GM23338 (cell line): ENCODE results near the gene CCT5. TPM values are rescaled to one million over a fixed set of nuclear protein-coding genes. Genes with fewer than 3 reads are reported as not detected.

ENCODE experiments used
- ATAC-seq: fragments of 200-7000 bp; cut with Tn5 transposase; 3 replicates; pipeline ENCODE4 v1.9.1; 2020
- DNase-seq: peaks from one replicate; pipeline ENCODE4 v3.0.0-alpha.2; 2015; ENCODE audit warnings: low spot score
- H2AFZ ChIP-seq: fragments of 200-600 bp; sonication (generic); 2 replicates; pipeline ENCODE4 v1.8.0; 2016; ENCODE audit warnings: antibody characterized with exemption, mild to moderate bottlenecking, moderate library complexity
- H3F3A ChIP-seq: fragments of 200-600 bp; sonication (generic); replicated peaks from 2 replicates; pipeline ENCODE4 v1.8.0; 2017; ENCODE audit warnings: antibody characterized with exemption, mixed run types, low read depth
- H3K27ac ChIP-seq: fragments of 200-600 bp; sonication (generic); 2 replicates; pipeline ENCODE4 v1.6.1; 2016; ENCODE audit warnings: low read depth
- H3K27me3 ChIP-seq: fragments of 200-600 bp; sonication (generic); 2 replicates; pipeline ENCODE4 v1.8.0; 2016; ENCODE audit warnings: mild to moderate bottlenecking, mixed run types, moderate library complexity; ENCODE audit not compliant: insufficient read depth
- H3K36me3 ChIP-seq: fragments of 200-600 bp; sonication (generic); 2 replicates; pipeline ENCODE4 v1.8.0; 2016; ENCODE audit warnings: mild to moderate bottlenecking; ENCODE audit not compliant: insufficient read depth
- H3K4me1 ChIP-seq: fragments of 200-600 bp; sonication (generic); 2 replicates; pipeline ENCODE4 v1.8.0; 2016; ENCODE audit warnings: mild to moderate bottlenecking, moderate library complexity; ENCODE audit not compliant: insufficient read depth
- H3K4me2 ChIP-seq: fragments of 200-600 bp; sonication (generic); 2 replicates; pipeline ENCODE4 v1.7.1; 2017; ENCODE audit warnings: mixed run types
- H3K4me3 ChIP-seq: fragments of 200-600 bp; sonication (generic); 2 replicates; pipeline ENCODE4 v1.6.1; 2016; ENCODE audit warnings: mixed run types
- H3K79me2 ChIP-seq: fragments of 200-600 bp; sonication (generic); replicated peaks from 2 replicates; pipeline ENCODE4 v1.8.0; 2017; ENCODE audit warnings: mild to moderate bottlenecking; ENCODE audit not compliant: insufficient read depth
- H3K9me2 ChIP-seq: fragments of 200-600 bp; sonication (generic); 2 replicates; pipeline ENCODE4 v1.8.0; 2017; ENCODE audit not compliant: insufficient read depth
- H4K20me1 ChIP-seq: fragments of 200-600 bp; sonication (generic); replicated peaks from 2 replicates; pipeline ENCODE4 v1.8.0; 2017; ENCODE audit warnings: mild to moderate bottlenecking; ENCODE audit not compliant: insufficient read depth
- H3K27ac Mint-ChIP-seq: 2 replicates; pipeline ENCODE4 v1.8.0; 2020; ENCODE audit warnings: inconsistent platforms, mild to moderate bottlenecking, moderate library complexity, mixed read lengths
- H3K27me3 Mint-ChIP-seq: 3 replicates; pipeline ENCODE4 v1.8.0; 2022; ENCODE audit warnings: low read depth, mild to moderate bottlenecking, moderate library complexity, mixed read lengths, inconsistent platforms; ENCODE audit not compliant: insufficient read depth, poor library complexity
- H3K36me3 Mint-ChIP-seq: 3 replicates; pipeline ENCODE4 v1.8.0; 2021; ENCODE audit warnings: low read depth, mild to moderate bottlenecking, inconsistent platforms, moderate library complexity, mixed read lengths
- H3K4me1 Mint-ChIP-seq: 3 replicates; pipeline ENCODE4 v1.8.0; 2020; ENCODE audit warnings: mild to moderate bottlenecking, inconsistent platforms, mixed read lengths
- H3K4me3 Mint-ChIP-seq: 3 replicates; pipeline ENCODE4 v1.8.0; 2021; ENCODE audit warnings: moderate library complexity, mild to moderate bottlenecking, inconsistent platforms, mixed read lengths
- H3K9me3 Mint-ChIP-seq: 3 replicates; pipeline ENCODE4 v1.8.0; 2020; ENCODE audit warnings: moderate library complexity, mild to moderate bottlenecking, inconsistent platforms, mixed read lengths
- CREB1 ChIP-seq: fragments of 250-450 bp; sonication (Bioruptor Pico); IDR thresholded peaks from 2 replicates; pipeline ENCODE4 v1.5.0; 2020; ENCODE audit warnings: low read depth, mild to moderate bottlenecking, moderate library complexity
- EZH2phosphoT487 ChIP-seq: fragments of 200-600 bp; sonication (generic); IDR thresholded peaks from one replicate; pipeline ENCODE4 v1.8.1; 2018; ENCODE audit warnings: antibody characterized with exemption; ENCODE audit not compliant: unreplicated experiment
- JUNB ChIP-seq: IDR thresholded peaks from one replicate; pipeline ENCODE4 v1.6.1; 2016; ENCODE audit warnings: antibody characterized with exemption; ENCODE audit not compliant: unreplicated experiment
- POLR2AphosphoS5 ChIP-seq: IDR thresholded peaks from 2 replicates; pipeline ENCODE4 v1.6.1; 2016; ENCODE audit warnings: antibody characterized with exemption, low read depth
- STAT1 ChIP-seq: IDR thresholded peaks from one replicate; pipeline ENCODE4 v1.6.1; 2016; ENCODE audit warnings: antibody characterized with exemption; ENCODE audit not compliant: unreplicated experiment
- ZNF114 ChIP-seq: fragments of 250-450 bp; sonication (Bioruptor Pico); IDR thresholded peaks from 2 replicates; pipeline ENCODE4 v1.5.0; 2020; ENCODE audit warnings: mild to moderate bottlenecking, moderate library complexity
- ZNF462 ChIP-seq: fragments of 250-450 bp; sonication (Bioruptor Pico); IDR thresholded peaks from 2 replicates; pipeline ENCODE4 v1.5.0; 2020; ENCODE audit warnings: mild to moderate bottlenecking, moderate library complexity
- polyA plus RNA-seq: library from polyadenylated mRNA; unstranded; fragments of >200 nt; fragmentation: Nextera tagmentation; extraction: Ambion mirVana; gene quantifications from 2 replicates; pipeline ENCODE4 v1.2.1, GENCODE V29; 2016
- total RNA-seq: library from RNA; depleted of rRNA; stranded (reverse); fragments of >200 nt; shearing (Covaris generic); gene quantifications from 2 replicates; pipeline ENCODE4 v1.2.3, GENCODE V29; 2014
- TF ChIP-seq, protein P1 (sequence below): IDR thresholded peaks from 2 replicates; pipeline ENCODE4 v1.6.1; 2016; ENCODE audit warnings: antibody characterized with exemption
- TF ChIP-seq, protein P2 (sequence below), 2 experiments: fragments of 200-600 bp in 1 of 2; sonication (generic) in 1 of 2; conservative IDR thresholded peaks; 2 replicates each; pipeline versions ENCODE4 v1.5.1 to v1.6.1; 2016 to 2017; ENCODE audit warnings: antibody characterized with exemption in 2 of 2, low read depth in 2 of 2, mild to moderate bottlenecking in 2 of 2, moderate library complexity in 1 of 2

Gene CCT5
- total and polyA plus RNA-seq, 2 experiments from 2014 or later: 576 to 661 TPM

DNA sequence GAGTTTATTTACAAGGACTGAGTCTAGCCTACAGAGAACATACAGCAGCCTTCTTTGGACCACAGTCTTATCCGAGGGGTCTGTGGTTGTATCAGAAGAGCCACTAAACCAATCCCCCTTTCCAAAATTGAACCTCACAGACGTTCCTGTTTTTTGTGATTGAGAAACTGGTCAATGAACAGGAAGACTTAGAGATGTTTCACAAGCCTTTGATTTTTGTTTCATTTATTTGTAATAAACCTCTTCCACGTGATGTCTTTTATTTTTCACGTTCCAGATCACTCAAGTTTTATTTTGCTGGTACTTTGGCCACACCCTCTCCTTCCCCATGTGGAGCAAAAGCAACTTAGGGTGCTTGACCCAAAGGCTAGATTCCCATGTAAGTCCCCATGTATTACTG, 16.1 kb downstream of the CCT5 start (continued):
- TF ChIP-seq EZH2phosphoT487: no peak
- TF ChIP-seq CREB1 (CRISPR knock-in tag): no peak
- TF ChIP-seq, protein P1, sequence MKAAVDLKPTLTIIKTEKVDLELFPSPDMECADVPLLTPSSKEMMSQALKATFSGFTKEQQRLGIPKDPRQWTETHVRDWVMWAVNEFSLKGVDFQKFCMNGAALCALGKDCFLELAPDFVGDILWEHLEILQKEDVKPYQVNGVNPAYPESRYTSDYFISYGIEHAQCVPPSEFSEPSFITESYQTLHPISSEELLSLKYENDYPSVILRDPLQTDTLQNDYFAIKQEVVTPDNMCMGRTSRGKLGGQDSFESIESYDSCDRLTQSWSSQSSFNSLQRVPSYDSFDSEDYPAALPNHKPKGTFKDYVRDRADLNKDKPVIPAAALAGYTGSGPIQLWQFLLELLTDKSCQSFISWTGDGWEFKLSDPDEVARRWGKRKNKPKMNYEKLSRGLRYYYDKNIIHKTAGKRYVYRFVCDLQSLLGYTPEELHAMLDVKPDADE: no peak

DNA sequence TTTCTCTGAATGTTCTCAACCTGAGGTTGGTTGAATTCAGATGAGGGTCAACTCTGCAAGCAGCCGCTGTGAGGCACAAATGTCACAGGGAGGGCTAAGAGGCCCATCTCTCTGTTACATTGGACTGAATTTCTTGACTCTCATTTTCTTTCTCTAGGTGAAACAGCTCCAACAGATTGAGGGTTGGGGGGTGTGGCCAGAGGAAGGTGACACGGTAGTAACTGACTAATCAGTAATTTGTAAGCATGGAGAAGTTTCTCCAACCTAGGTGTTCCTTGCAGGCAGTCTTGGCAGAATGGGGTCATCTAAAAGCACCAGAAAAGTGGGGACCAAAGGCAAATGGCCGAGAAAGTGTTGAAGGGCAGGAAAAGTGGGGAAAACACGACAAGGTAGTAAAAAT, 16.8 kb downstream of the CCT5 start:
- no peak for TF ChIP-seq JUNB
- TF ChIP-seq, protein P2, sequence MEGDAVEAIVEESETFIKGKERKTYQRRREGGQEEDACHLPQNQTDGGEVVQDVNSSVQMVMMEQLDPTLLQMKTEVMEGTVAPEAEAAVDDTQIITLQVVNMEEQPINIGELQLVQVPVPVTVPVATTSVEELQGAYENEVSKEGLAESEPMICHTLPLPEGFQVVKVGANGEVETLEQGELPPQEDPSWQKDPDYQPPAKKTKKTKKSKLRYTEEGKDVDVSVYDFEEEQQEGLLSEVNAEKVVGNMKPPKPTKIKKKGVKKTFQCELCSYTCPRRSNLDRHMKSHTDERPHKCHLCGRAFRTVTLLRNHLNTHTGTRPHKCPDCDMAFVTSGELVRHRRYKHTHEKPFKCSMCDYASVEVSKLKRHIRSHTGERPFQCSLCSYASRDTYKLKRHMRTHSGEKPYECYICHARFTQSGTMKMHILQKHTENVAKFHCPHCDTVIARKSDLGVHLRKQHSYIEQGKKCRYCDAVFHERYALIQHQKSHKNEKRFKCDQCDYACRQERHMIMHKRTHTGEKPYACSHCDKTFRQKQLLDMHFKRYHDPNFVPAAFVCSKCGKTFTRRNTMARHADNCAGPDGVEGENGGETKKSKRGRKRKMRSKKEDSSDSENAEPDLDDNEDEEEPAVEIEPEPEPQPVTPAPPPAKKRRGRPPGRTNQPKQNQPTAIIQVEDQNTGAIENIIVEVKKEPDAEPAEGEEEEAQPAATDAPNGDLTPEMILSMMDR (conservative IDR thresholded peaks at IDR 0.05; ENCODE audit: low read depth in 2 of 2): 0 out of 4 replicates have a peak, but pooled peaks of 1 of the 2 experiments have one; percentile 7
- Histone ChIP-seq H3K36me3 (peaks cover 37% of the 10 kb centered on the region), H2AFZ (no peak overlapping the region), H3K27ac (peak overlapping the region; percentile 85), H3K27me3 (no peaks in the 10 kb centered on the region), H3K9me2 (no peaks in the 10 kb centered on the region), H3K4me3 (no peak overlapping the region), H3K79me2 (no peaks in the 10 kb centered on the region), H3K4me2 (no peak overlapping the region), H4K20me1 (peaks cover 24% of the 10 kb centered on the region), H3F3A (peaks cover 42% of the 10 kb centered on the region), H3K4me1 (peaks cover 6% of the 10 kb centered on the region; the same call in 1 of the 2 replicates)
- Mint-ChIP-seq H3K9me3 (no peaks in the 10 kb centered on the region), H3K36me3 (peaks cover 43% of the 10 kb centered on the region), H3K4me1 (peaks cover 17% of the 10 kb centered on the region), H3K27me3 (peaks cover 9% of the 10 kb centered on the region), H3K27ac (peak overlapping the region; percentile 60), H3K4me3 (no peak overlapping the region)
- no peak for DNase-seq
- peak; percentile 11; the same call in 2 of the 3 replicates for ATAC-seq

- Mint-ChIP-seq H3K27me3 (peaks cover 7% of the 10 kb centered on the region), H3K4me1 (peaks cover 22% of the 10 kb centered on the region), H3K36me3 (peaks cover 37% of the 10 kb centered on the region), H3K4me3 (no peak overlapping the region), H3K9me3 (no peaks in the 10 kb centered on the region; the same call in 2 of the 3 replicates), H3K27ac (no peak overlapping the region)
- no peak overlapping the region for H3K4me2 ChIP-seq
- DNase-seq: no peak
- H3K36me3 ChIP-seq: peaks cover 25% of the 10 kb centered on the region
- peaks cover 14% of the 10 kb centered on the region; the same call in 1 of the 2 replicates for H4K20me1 ChIP-seq
- no peaks in the 10 kb centered on the region for H3K27me3 ChIP-seq
- H3K79me2 ChIP-seq: no peaks in the 10 kb centered on the region
- H3K4me3 ChIP-seq: no peak overlapping the region
- H2AFZ ChIP-seq: no peak overlapping the region
- TF ChIP-seq JUNB (no peak), STAT1 (no peak), CREB1 (CRISPR knock-in tag) (no peak), ZNF114 (CRISPR knock-in tag) (no peak), POLR2AphosphoS5 (no peak), ZNF462 (CRISPR knock-in tag) (no peak), EZH2phosphoT487 (no peak)
- H3K4me1 ChIP-seq: peaks cover 6% of the 10 kb centered on the region; the same call in 1 of the 2 replicates
- no peaks in the 10 kb centered on the region for H3K9me2 ChIP-seq
- no peak overlapping the region for H3K27ac ChIP-seq
- H3F3A ChIP-seq: peaks cover 36% of the 10 kb centered on the region
- ATAC-seq: no peak
These were observed 18.0 kb downstream of the CCT5 start for GRCh38 chr5:10268100-10268499.
